OCI-LY3 (cell line): Measurements from ENCODE around the gene CPNE8.
"Not testable (repeated sequence)": the region's sequence is repeated elsewhere in the genome, so short reads cannot be mapped to it uniquely, and the experiment has no call there.

Experiments
- EZH2phosphoT487 ChIP-seq: fragments of 200-600 bp; shearing (Covaris generic); IDR thresholded peaks from 2 replicates; pipeline ENCODE4 v1.6.1; 2018; ENCODE audit warnings: antibody characterized with exemption, mixed run types, low read depth
- TF ChIP-seq, protein P1 (sequence below): fragments of 200-600, 300-600 bp; sonication (generic); IDR thresholded peaks from 2 replicates; pipeline ENCODE4 v1.5.1; 2014; ENCODE audit warnings: antibody characterized with exemption, low read length, low read depth

DNA sequence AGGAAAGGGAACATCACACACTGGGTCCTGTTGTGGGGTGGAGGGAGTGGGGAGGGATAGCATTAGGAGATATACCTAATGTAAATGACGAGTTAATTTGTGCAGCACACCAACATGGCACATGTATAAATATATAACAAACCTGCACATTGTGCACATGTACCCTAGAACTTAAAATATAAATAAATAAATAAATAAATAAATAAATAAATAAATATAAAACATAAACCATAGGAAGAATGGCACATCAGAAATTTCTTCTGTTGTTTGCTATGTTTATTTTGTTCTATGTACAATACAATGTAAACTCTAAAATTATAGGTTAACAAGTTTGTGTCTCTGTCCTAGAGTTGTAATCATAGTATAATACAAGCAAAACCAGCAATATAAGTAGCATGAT is 162.9 kb downstream of the CPNE8 start:
- TF ChIP-seq, protein P1, sequence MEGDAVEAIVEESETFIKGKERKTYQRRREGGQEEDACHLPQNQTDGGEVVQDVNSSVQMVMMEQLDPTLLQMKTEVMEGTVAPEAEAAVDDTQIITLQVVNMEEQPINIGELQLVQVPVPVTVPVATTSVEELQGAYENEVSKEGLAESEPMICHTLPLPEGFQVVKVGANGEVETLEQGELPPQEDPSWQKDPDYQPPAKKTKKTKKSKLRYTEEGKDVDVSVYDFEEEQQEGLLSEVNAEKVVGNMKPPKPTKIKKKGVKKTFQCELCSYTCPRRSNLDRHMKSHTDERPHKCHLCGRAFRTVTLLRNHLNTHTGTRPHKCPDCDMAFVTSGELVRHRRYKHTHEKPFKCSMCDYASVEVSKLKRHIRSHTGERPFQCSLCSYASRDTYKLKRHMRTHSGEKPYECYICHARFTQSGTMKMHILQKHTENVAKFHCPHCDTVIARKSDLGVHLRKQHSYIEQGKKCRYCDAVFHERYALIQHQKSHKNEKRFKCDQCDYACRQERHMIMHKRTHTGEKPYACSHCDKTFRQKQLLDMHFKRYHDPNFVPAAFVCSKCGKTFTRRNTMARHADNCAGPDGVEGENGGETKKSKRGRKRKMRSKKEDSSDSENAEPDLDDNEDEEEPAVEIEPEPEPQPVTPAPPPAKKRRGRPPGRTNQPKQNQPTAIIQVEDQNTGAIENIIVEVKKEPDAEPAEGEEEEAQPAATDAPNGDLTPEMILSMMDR = not testable (repeated sequence)
- not testable (repeated sequence) for TF ChIP-seq EZH2phosphoT487
